Heart right ventricle (tissue), 16 donors: ENCODE data around the gene SRSF3. TPM values are rescaled to one million over a fixed set of nuclear protein-coding genes. Genes with fewer than 3 reads are reported as not detected.

Experiments used
- ATAC-seq, 8 donors: fragments of 200-7000 bp; cut with Tn5 transposase; one replicate each; pipeline ENCODE4 v1.9.1; 2020; ENCODE audit warnings: mild to moderate bottlenecking in 8 of 8, moderate library complexity in 8 of 8, moderate number of reproducible peaks in 1 of 8
- DNase-seq, 2 donors: peaks; one replicate each; pipeline ENCODE4 v3.0.0-alpha.2; 2020
- H3K27ac ChIP-seq, 10 donors: fragments of 200-600 bp; sonication (generic) in 2 of 10; one replicate each; pipeline versions ENCODE4 v1.5.0 to v1.8.0; 2020 to 2022; ENCODE audit warnings: mild to moderate bottlenecking in 3 of 10
- H3K27me3 ChIP-seq, 7 donors: fragments of 200-600 bp; one replicate each; pipeline ENCODE4 v1.8.0; 2021 to 2022; ENCODE audit warnings: mild to moderate bottlenecking in 2 of 7
- H3K36me3 ChIP-seq, 9 donors: fragments of 200-600 bp; sonication (generic) in 1 of 9; one replicate each; pipeline versions ENCODE4 v1.5.0 to v1.8.0; 2020 to 2022; ENCODE audit warnings: mild to moderate bottlenecking in 2 of 9
- H3K4me1 ChIP-seq, 9 donors: fragments of 200-600 bp; sonication (generic) in 1 of 9; one replicate each; pipeline versions ENCODE4 v1.5.0 to v1.8.0; 2020 to 2022; ENCODE audit warnings: mild to moderate bottlenecking in 4 of 9
- H3K4me3 ChIP-seq, 10 donors: fragments of 200-600 bp; sonication (generic) in 2 of 10; one replicate each; pipeline versions ENCODE4 v1.5.0 to v1.8.0; 2020 to 2022; ENCODE audit warnings: mild to moderate bottlenecking in 7 of 10, moderate library complexity in 2 of 10
- H3K9me3 ChIP-seq, 11 donors: fragments of 200-600 bp in 10 of 11; sonication (generic) in 2 of 11; one replicate each; pipeline versions ENCODE4 v1.5.0 to v1.8.0; 2013 to 2022; ENCODE audit warnings: mild to moderate bottlenecking in 2 of 11, control low read depth in 1 of 11, moderate library complexity in 1 of 11
- WGBS, 2 donors: extraction: QIAGEN DNeasy Blood & Tissue Kit; methylation state at CpG; one replicate each; pipeline ENCODE4 v1.1.7; 2013; ENCODE audit warnings: inconsistent platforms in 1 of 2; 5-methylcytosine and 5-hydroxymethylcytosine counted together
- intact Hi-C, 10 donors: fragments of 100-400 bp; cut with DNase I; formaldehyde crosslinking; loops; one replicate each; pipeline versions ENCODE4 v1.11.1 to v1.14.2; 2022
- polyA plus RNA-seq, 2 donors: library from polyadenylated mRNA; stranded (reverse); fragments of 200-250 nt; gene quantifications; one replicate each; pipeline ENCODE4 v1.2.3, GENCODE V29; 2013
- total RNA-seq, 10 donors: library from RNA; stranded (reverse); fragmentation: NEBNext Ultra II Directional in 3 of 10; extraction: Animal tissue kit (Norgen Biotek cat#: 25700) in 3 of 10; gene quantifications; one replicate each; pipeline versions ENCODE4 v1.2.1 to v1.2.4, GENCODE V29; 2021 to 2023
- TF ChIP-seq, protein P1 (sequence below), 9 donors: fragments of 200-600 bp; sonication (generic) in 2 of 9; IDR thresholded peaks; one replicate each; pipeline versions ENCODE4 v1.5.0 to v1.8.0; 2021 to 2022; ENCODE audit warnings: antibody characterized with exemption in 9 of 9, mild to moderate bottlenecking in 5 of 9, moderate library complexity in 1 of 9
- donor health status: Arrhythmogenic right ventricular cardiomyopathy.
- donor health status: ischemic (EF 13 %, LVEDD 7.1; RV severe dilation, severe dysfunction).
- donor health status: healthy with polysubstance abuse.
- donor health status: DM: no; HTN: yes; CAD: no.
- donor health status: DM: no; HTN: no; CAD: no.
- donor health status: ischemic (EF 25% LVEDD 6.9; RV normal size, moderate dysfunction).
- donor health status: ischemic (EF 25% LVEDD 5.7; RV mildly dilated, moderate dysfunction).
- donor health status: healthy.
- donor health status: DM: yes; HTN: yes; CAD: no.
- donor health status: Ischemic cardiomyopathy.
- donor health status: ischemic (EF 35%, LVEDD 5.7; RV mildly dilated, moderate dysfunction).
- donor health status: nonischemic (EF 11% LVEDD 7.7; RV severe dilation, severe dysfunction).
- donor health status: DM: yes; HTN: yes; CAD: no.
- donor health status: PGD.
- donor health status: ischemic (EF 29% LVEDD 5.4; RV normal size, mild dysfunction).
- donor health status: nonischemic (EF 23%, LVEDD 6.1; RV moderate dilation, normal function).

Gene SRSF3
- total and polyA plus RNA-seq, 12 donors, result 105 to 196 (median 131) TPM

DNA sequence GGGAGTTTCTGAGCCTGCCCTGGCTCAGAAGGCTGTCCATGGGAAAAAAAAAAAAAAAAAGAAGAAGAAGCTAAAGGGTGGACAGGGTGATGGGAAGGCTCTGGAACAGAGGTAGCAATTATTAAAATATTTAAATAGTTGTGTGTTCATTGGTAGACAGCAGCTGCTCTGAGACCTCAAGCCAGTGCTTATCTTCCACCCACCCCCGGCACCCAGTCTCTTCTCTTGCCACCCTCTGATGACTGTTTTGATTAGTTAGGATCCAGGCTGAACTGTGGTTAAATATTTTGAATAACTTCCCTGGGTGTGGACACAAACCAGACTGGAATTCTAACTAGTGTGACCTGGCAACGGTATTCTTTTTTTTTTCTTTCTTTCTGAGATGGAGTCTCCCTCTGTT lies 16.9 kb upstream of the SRSF3 start:
- WGBS, 2 donors, result 36 to 38% methylated on average over 2 of the region's 2 CpGs
- no peak overlapping the region for H3K27ac ChIP-seq
- TF ChIP-seq, protein P1, sequence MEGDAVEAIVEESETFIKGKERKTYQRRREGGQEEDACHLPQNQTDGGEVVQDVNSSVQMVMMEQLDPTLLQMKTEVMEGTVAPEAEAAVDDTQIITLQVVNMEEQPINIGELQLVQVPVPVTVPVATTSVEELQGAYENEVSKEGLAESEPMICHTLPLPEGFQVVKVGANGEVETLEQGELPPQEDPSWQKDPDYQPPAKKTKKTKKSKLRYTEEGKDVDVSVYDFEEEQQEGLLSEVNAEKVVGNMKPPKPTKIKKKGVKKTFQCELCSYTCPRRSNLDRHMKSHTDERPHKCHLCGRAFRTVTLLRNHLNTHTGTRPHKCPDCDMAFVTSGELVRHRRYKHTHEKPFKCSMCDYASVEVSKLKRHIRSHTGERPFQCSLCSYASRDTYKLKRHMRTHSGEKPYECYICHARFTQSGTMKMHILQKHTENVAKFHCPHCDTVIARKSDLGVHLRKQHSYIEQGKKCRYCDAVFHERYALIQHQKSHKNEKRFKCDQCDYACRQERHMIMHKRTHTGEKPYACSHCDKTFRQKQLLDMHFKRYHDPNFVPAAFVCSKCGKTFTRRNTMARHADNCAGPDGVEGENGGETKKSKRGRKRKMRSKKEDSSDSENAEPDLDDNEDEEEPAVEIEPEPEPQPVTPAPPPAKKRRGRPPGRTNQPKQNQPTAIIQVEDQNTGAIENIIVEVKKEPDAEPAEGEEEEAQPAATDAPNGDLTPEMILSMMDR (IDR thresholded peaks at IDR 0.05), result no peak
- ATAC-seq (peak in 1 of 8 donors; percentile 42), DNase-seq (no peak)
- H3K27me3 ChIP-seq, result no peaks in the 10 kb centered on the region
- no peaks in the 10 kb centered on the region for H3K36me3 ChIP-seq
- H3K4me3 ChIP-seq, result no peak overlapping the region
- peaks cover 0 to 16% (median 13%) of the 10 kb centered on the region in 9 donors for H3K4me1 ChIP-seq
- intact Hi-C loops, result no loop called here
- peaks cover 0 to 4% (median 0%) of the 10 kb centered on the region in 11 donors for H3K9me3 ChIP-seq

DNA sequence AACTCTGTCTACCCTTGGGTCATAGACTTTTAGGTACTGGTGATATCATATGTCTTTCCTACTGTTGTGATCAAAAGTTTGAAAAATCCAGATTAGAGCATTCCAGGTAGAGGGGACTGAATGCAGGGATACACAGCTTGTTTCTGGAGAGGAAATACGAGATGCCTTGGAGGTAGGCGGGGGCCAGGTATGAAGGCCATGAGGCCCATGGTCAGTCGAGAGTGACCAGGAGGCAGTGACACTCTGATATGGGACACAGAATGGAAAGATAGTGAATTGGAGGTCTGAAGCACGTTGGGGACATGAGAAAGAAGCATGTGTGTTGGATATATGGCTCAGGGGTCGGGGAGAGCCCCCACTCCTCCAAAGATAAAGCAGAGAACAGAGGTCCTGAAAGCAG lies 16.1 kb upstream of the SRSF3 start:
- TF ChIP-seq, protein P1 (IDR thresholded peaks at IDR 0.05), result no peak
- DNase-seq, result no peak
- Histone ChIP-seq H3K4me1 (peaks cover 0 to 16% (median 13%) of the 10 kb centered on the region in 9 donors), H3K27me3 (no peaks in the 10 kb centered on the region), H3K4me3 (no peak overlapping the region), H3K36me3 (no peaks in the 10 kb centered on the region), H3K9me3 (peaks cover 0 to 4% (median 0%) of the 10 kb centered on the region in 11 donors), H3K27ac (no peak overlapping the region)
- no peak for ATAC-seq
- intact Hi-C loops, result no loop called here
- WGBS, 2 donors, result 89 to 95% methylated on average over 5 of the region's 5 CpGs

DNA sequence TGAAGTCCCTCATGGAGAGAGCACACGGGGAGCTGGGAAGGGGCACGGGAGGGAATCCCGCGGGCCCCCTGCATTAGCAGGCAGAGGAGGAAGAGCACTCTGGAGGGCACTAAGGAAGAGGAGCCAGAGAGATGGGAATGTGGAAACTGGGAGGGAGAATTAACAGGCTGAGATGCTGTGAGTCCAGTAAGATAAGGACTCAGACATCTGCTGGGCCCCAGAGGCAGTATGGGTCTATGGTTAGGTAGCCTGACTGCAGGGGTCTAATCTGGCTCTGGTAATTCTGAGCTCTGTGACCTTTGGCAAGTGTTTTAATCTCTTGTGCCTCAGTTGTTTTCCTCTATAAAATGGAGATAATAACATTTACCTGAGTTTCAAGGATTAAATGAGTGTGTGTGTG lies 15.7 kb upstream of the SRSF3 start:
- DNase-seq (no peak), ATAC-seq (no peak)
- Histone ChIP-seq H3K27me3 (no peaks in the 10 kb centered on the region), H3K4me3 (no peak overlapping the region), H3K36me3 (no peaks in the 10 kb centered on the region), H3K9me3 (peaks cover 0 to 4% (median 0%) of the 10 kb centered on the region in 11 donors), H3K4me1 (peaks cover 0 to 16% (median 13%) of the 10 kb centered on the region in 9 donors), H3K27ac (no peak overlapping the region)
- intact Hi-C loops, result no loop called here
- TF ChIP-seq, protein P1 (IDR thresholded peaks at IDR 0.05), result no peak
- WGBS, 2 donors, result 85 to 90% methylated on average over 4 of the region's 4 CpGs

DNA sequence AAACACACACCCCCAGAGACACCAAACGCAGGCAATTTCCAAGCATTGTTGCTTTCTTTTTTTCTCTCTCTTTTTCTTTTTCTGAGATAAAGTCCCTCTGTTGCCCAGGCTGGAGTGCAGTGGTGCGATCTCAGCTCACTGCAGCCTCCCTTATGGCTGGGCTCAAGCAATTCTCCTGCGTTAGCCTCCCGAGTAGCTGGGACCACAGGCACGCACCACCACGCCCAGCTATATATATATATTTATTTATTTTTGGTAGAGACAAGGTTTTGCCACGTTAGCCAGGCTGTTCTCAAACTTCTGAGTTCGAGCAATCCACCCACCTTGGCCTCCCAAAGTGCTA lies 14.0 kb upstream of the SRSF3 start:
- H3K27ac ChIP-seq, result peak overlapping the region in 8 of 10 donors; percentile 11 to 74 (median 63)
- no peaks in the 10 kb centered on the region for H3K36me3 ChIP-seq
- no peaks in the 10 kb centered on the region for H3K27me3 ChIP-seq
- DNase-seq (no peak), ATAC-seq (no peak)
- 81 to 84% methylated on average over 8 of the region's 8 CpGs for WGBS, 2 donors
- TF ChIP-seq, protein P1 (IDR thresholded peaks at IDR 0.05), result no peak
- H3K4me1 ChIP-seq, result peaks cover 0 to 16% (median 13%) of the 10 kb centered on the region in 9 donors
- H3K4me3 ChIP-seq, result peak overlapping the region in 1 of 10 donors; percentile 0
- intact Hi-C loops, result no loop called here
- H3K9me3 ChIP-seq, result no peaks in the 10 kb centered on the region
